Omental fat pad (tissue), 4 donors: Measurements from ENCODE around the gene KIF5A. TPM values are rescaled to one million over a fixed set of nuclear protein-coding genes. Genes with fewer than 3 reads are reported as not detected.

Experiments
- ATAC-seq: fragments of 150-250 bp; one replicate; pipeline ENCODE4 v1.9.1; 2016; ENCODE audit warnings: mild to moderate bottlenecking, moderate library complexity; ENCODE audit not compliant: low FRiP score
- DNase-seq: peaks from one replicate; pipeline ENCODE4 v3.0.0-alpha.2; 2019; ENCODE audit warnings: low spot score
- CTCF ChIP-seq, 3 donors: fragments of 450-650 bp; IDR thresholded peaks; one replicate each; pipeline ENCODE4 v1.5.1; 2016 to 2017; ENCODE audit warnings: antibody characterized with exemption in 3 of 3, mild to moderate bottlenecking in 3 of 3, moderate library complexity in 2 of 3
- total RNA-seq, 4 donors: library from RNA; depleted of rRNA; stranded (reverse); fragments of >200 nt; gene quantifications; one replicate each; pipeline ENCODE4 v1.1.0, GENCODE V29; 2016

KIF5A gene
- total RNA-seq, 4 donors from 2014 or later, result 0.09 to 0.13 TPM; not detected in 2

- TF ChIP-seq CTCF (IDR thresholded peaks at IDR 0.05), result no peak
- DNase-seq (no peak), ATAC-seq (no peak)
These were observed 56.6 kb downstream of the KIF5A start for GRCh38 chr12:57606399-57606798.

DNA sequence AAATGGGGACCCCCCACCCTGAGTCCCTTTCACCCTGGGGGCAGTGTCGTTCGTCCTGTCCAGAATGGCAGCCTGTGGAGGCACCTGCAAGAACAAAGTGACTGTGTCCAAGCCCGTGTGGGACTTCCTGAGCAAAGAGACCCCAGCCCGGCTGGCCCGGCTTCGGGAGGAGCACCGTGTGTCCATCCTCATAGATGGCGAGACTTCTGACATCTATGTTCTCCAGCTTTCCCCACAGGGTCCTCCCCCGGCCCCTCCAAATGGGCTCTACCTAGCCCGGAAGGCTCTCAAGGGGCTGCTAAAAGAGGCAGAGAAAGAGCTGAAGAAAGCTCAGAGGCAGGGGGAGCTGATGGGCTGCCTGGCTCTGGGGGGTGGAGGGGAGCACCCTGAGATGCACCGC, 57.0 kb downstream of the KIF5A start:
- no peak for TF ChIP-seq CTCF (IDR thresholded peaks at IDR 0.05)
- no peak for DNase-seq

DNA sequence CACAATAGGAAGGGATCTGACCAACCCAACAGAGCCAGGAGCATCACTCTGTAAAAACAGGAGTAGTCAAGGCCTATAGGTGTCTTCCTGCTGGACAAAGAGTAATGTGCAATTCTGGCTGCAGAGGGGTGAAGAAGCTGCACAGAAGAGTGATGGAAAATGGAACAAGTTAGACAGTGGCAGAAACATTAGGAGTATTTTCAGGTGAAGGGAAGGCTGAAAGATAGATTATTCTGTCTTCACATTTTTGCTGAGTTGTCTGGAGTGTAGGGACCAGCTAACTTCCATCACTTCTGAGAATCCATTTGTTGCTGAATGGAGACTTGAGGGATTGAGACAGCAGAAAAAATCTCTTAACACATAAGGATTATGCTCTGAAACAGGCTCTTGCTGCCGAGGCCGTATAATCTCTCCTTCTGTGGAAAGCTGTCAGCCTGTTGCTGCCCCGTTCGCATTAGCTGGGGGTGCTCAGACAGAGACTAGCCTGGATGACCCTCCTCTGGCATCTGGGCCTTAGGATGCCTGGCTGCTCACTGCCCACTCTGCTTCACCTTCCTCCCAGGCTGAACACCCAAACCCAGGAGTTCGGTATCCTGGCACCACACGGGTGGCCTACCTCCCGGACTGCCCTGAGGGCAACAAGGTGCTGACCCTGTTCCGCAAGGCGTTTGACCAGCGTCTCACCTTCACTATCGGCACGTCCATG, 58.3 kb downstream of the KIF5A start:
- TF ChIP-seq CTCF (IDR thresholded peaks at IDR 0.05), result no peak
- ATAC-seq (no peak), DNase-seq (no peak)

More for the DNA sequence above, 57.0 kb downstream of the KIF5A start:
- ATAC-seq, result no peak

DNA sequence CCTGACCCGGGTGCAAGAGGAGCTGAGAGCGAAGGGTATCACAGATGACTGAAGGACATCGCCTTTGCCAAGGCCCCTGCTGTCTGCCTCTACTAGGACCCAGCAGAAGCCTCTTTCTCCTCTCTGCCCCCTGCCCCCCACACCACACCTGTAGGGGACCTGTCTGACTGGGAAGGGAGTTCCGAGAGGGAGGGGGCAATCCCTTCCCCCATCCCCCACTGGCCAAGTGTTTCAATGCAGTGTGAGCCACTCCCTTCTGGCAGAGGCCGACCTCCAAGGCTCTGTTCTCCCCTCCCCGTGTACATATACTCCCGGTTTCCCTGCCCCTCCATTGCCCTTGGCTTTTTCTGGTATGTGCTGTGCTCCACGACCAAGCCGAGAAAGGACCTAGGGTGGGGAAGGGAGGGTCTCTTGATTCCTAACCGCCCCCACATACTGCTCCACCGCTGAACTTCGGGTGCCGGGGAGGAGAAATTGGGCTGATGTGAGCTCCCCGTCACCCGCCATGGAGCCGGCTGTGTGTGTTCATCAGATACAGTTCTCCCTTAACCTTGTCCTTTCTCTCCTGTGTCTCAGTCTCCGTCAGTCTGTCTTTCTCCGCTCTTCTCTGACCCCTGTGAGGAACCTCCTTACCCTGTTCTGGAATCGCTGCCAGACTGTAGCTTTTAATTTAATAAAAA, 59.4 kb downstream of the KIF5A start:
- no peak for TF ChIP-seq CTCF (IDR thresholded peaks at IDR 0.05)
- no peak for ATAC-seq
- no peak for DNase-seq

- ATAC-seq (no peak), DNase-seq (no peak)
- TF ChIP-seq CTCF (IDR thresholded peaks at IDR 0.05), result no peak
These were observed 60.1 kb downstream of the KIF5A start for GRCh38 chr12:57609781-57610553.

DNA sequence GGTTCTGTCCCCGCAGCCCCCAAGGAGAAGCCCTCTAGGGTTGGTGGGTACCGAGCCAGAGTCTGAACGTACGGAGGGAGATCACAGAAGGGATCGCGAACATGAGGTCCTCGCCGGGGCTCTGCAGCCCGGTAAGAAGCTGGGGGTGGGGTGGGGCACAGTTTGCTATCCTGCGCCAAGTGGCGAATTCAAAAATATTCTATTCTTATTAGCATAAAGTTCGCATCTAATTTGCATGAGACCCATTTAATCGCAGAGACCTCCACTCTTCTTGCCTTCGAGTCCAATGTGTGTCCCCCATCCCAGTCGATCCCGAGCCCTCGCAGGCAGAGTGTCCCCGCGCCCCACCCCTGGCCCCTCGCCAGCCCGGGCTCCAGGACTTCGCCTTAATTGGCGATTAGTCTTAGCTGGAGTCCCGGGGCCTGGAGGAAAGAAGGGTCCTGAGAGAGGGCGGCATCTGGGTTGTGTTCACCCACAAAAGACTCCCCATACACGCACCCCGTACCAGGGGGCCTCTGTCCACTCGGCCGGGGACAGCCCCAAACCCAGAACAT, 60.8 kb downstream of the KIF5A start:
- ATAC-seq (peak; percentile 25), DNase-seq (no peak)

More for the DNA sequence above, 60.8 kb downstream of the KIF5A start:
- no peak for TF ChIP-seq CTCF (IDR thresholded peaks at IDR 0.05)
